Right hindlimb (tissue), 1 donor: ENCODE data around the gene C12orf56.
"Not testable (repeated sequence)": the region's sequence is repeated elsewhere in the genome, so short reads cannot be mapped to it uniquely, and the experiment has no call there.

Source experiments
- DNase-seq: peaks from one replicate; pipeline ENCODE4 v3.0.0-alpha.2; 2018

The C12orf56 gene

GRCh38 chr12:64385468-64385867 lies 5.1 kb downstream of the C12orf56 start:
- no peak for DNase-seq

GRCh38 chr12:64385019-64385418 lies 5.5 kb downstream of the C12orf56 start:
- DNase-seq = no peak

- DNase-seq = no peak
These were observed 6.9 kb downstream of the C12orf56 start for GRCh38 chr12:64383675-64384074.

- DNase-seq = no peak
These were observed 27.7 kb downstream of the C12orf56 start for GRCh38 chr12:64362721-64363305.

GRCh38 chr12:64361173-64361572 lies 29.4 kb downstream of the C12orf56 start:
- not testable (repeated sequence) for DNase-seq

GRCh38 chr12:64356209-64356608 lies 34.3 kb downstream of the C12orf56 start:
- not testable (repeated sequence) for DNase-seq

GRCh38 chr12:64352181-64352580 lies 38.4 kb downstream of the C12orf56 start:
- DNase-seq = no peak

- DNase-seq = no peak
These were observed 39.3 kb downstream of the C12orf56 start for GRCh38 chr12:64351265-64351664.

GRCh38 chr12:64347630-64348029 lies 42.9 kb downstream of the C12orf56 start:
- no peak for DNase-seq

GRCh38 chr12:64344631-64345030 lies 45.9 kb downstream of the C12orf56 start:
- not testable (repeated sequence) for DNase-seq

- DNase-seq = not testable (repeated sequence)
These were observed 50.0 kb downstream of the C12orf56 start for GRCh38 chr12:64340546-64340945.

GRCh38 chr12:64335886-64336466 lies 54.6 kb downstream of the C12orf56 start:
- DNase-seq = no peak

GRCh38 chr12:64332938-64333337 lies 57.6 kb downstream of the C12orf56 start:
- DNase-seq = no peak

- no peak for DNase-seq
These were observed 58.3 kb downstream of the C12orf56 start for GRCh38 chr12:64332296-64332695.

- DNase-seq = not testable (repeated sequence)
These were observed 61.4 kb downstream of the C12orf56 start for GRCh38 chr12:64329031-64329710.

GRCh38 chr12:64325055-64325454 lies 65.5 kb downstream of the C12orf56 start:
- no peak for DNase-seq

- no peak for DNase-seq
These were observed 66.9 kb downstream of the C12orf56 start for GRCh38 chr12:64323476-64324225.

GRCh38 chr12:64323006-64323405 lies 67.6 kb downstream of the C12orf56 start:
- DNase-seq = no peak

- no peak for DNase-seq
These were observed 69.9 kb downstream of the C12orf56 start for GRCh38 chr12:64320611-64321010.

GRCh38 chr12:64319540-64320225 lies 70.9 kb downstream of the C12orf56 start:
- not testable (repeated sequence) for DNase-seq

- DNase-seq = no peak
These were observed 72.0 kb downstream of the C12orf56 start for GRCh38 chr12:64318605-64319004.

GRCh38 chr12:64311877-64312276 lies 78.7 kb downstream of the C12orf56 start:
- no peak for DNase-seq

- DNase-seq = no peak
These were observed 86.0 kb downstream of the C12orf56 start for GRCh38 chr12:64304571-64304970.
